ENCODE data around the gene NMT1.

DNA sequence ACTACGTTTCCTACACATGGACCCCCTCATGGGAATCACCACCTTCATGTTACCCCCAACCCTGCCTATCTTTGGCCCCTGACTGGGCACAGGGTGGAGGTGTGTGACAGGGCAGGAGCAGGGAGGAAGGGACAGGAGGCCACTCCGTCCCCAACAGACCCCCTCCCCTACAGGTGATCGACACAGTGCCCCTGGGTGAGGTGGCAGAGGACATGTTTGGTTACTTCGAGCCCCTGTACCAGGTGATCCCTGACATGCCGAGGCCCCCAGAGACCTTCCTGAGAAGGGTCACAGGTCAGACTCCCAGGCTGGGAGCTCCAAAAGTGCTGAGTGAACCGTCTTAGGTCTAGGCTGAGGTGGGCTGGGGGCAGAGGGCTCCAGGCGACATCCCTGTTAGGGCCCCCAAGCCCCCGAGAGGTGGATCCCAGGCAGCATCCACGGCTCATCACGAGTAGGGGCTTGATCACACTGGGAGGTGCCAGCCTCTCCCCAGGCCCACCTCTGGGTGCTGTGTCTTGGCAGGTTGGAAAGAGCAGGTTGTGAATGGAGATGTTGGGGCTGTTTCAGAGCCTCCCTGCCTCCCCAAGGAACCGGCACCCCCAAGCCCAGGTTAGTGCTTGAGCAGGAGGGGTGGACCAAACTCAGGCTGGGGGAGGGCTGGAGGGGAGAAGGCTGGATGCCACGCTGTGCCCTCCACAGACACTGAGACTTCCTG lies 75.9 kb downstream of the NMT1 start:
- no peak for TF ChIP-seq STAT1 (IDR thresholded peaks at IDR 0.05; ENCODE audit: unreplicated experiment)
- TF ChIP-seq, protein P1, sequence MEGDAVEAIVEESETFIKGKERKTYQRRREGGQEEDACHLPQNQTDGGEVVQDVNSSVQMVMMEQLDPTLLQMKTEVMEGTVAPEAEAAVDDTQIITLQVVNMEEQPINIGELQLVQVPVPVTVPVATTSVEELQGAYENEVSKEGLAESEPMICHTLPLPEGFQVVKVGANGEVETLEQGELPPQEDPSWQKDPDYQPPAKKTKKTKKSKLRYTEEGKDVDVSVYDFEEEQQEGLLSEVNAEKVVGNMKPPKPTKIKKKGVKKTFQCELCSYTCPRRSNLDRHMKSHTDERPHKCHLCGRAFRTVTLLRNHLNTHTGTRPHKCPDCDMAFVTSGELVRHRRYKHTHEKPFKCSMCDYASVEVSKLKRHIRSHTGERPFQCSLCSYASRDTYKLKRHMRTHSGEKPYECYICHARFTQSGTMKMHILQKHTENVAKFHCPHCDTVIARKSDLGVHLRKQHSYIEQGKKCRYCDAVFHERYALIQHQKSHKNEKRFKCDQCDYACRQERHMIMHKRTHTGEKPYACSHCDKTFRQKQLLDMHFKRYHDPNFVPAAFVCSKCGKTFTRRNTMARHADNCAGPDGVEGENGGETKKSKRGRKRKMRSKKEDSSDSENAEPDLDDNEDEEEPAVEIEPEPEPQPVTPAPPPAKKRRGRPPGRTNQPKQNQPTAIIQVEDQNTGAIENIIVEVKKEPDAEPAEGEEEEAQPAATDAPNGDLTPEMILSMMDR (conservative IDR thresholded peaks at IDR 0.05; ENCODE audit: low read depth in 2 of 2): no peak
- no peak for TF ChIP-seq POLR2AphosphoS5 (IDR thresholded peaks at IDR 0.05; ENCODE audit: low read depth)
- TF ChIP-seq EZH2phosphoT487 (IDR thresholded peaks at IDR 0.05; ENCODE audit: unreplicated experiment): no peak
- no peak for TF ChIP-seq JUNB (IDR thresholded peaks at IDR 0.05; ENCODE audit: unreplicated experiment)
- no peak for TF ChIP-seq CREB1 (CRISPR knock-in tag; IDR thresholded peaks at IDR 0.05; ENCODE audit: low read depth)
- TF ChIP-seq, protein P2, sequence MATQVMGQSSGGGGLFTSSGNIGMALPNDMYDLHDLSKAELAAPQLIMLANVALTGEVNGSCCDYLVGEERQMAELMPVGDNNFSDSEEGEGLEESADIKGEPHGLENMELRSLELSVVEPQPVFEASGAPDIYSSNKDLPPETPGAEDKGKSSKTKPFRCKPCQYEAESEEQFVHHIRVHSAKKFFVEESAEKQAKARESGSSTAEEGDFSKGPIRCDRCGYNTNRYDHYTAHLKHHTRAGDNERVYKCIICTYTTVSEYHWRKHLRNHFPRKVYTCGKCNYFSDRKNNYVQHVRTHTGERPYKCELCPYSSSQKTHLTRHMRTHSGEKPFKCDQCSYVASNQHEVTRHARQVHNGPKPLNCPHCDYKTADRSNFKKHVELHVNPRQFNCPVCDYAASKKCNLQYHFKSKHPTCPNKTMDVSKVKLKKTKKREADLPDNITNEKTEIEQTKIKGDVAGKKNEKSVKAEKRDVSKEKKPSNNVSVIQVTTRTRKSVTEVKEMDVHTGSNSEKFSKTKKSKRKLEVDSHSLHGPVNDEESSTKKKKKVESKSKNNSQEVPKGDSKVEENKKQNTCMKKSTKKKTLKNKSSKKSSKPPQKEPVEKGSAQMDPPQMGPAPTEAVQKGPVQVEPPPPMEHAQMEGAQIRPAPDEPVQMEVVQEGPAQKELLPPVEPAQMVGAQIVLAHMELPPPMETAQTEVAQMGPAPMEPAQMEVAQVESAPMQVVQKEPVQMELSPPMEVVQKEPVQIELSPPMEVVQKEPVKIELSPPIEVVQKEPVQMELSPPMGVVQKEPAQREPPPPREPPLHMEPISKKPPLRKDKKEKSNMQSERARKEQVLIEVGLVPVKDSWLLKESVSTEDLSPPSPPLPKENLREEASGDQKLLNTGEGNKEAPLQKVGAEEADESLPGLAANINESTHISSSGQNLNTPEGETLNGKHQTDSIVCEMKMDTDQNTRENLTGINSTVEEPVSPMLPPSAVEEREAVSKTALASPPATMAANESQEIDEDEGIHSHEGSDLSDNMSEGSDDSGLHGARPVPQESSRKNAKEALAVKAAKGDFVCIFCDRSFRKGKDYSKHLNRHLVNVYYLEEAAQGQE (IDR thresholded peaks at IDR 0.05; ENCODE audit: unreplicated experiment): no peak
